ENCODE data around the gene LEMD1. TPM values are rescaled to one million over a fixed set of nuclear protein-coding genes. Genes with fewer than 3 reads are reported as not detected.
A peak's percentile ranks its signal among the peaks of the same experiment; 100 is the strongest.
"Not testable (repeated sequence)": the region's sequence is repeated elsewhere in the genome, so short reads cannot be mapped to it uniquely, and the experiment has no call there.

Gene LEMD1
- total RNA-seq, 1 experiment from 2014 or later, result 15.0 TPM

DNA sequence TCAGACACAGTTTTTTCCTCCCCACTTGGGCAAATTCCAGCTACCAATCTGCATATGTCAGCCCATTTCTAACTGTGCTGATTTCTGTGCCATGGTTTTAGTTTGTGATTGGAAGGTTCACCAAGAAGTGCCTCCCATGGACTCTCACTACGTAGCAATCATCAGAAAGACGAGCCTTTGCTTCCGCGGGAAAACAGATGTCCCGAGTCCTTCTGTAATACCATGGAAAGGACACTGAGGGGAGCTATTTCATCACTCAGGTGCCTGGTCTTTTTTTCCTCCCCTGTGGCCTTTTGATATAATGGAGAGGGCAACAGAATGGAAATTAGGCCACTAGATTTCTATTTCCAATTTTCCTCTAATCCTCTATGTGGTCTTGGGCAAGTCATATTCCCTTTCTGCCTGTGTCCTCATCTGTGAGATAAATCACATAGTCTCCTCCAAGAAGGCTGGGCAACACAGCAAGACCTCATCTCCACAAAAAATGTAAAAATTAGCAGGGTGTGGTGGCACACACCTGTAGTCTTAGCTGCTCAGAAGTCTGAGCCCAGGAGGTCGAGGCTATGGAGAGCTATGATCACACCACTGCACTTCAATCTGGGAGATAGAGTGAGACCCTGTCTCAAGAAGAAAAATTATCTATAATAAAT lies 24.8 kb downstream of the LEMD1 start:
- peak; percentile 91 for DNase-seq (ENCODE audit: low spot score)
- in situ Hi-C loops (cut with HindIII; ENCODE audit: low sequenced_read_pairs), result no loop called here

DNA sequence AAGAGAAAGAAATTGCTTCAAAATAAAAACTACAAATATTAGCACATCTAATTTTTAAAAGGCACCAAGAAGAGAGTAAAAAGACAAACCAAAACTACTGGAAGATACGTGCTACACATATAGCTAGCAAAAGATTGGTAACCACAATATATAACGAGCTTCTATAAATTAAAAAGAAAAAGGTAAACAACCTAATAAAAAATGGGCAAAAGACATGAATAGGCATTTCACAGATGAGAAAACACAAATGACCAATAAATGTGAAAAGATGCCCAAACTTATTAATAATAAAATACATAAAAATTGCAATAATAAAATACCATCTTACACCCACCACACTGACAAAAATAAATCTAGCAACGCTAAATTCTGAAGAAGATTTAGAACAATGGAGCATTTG lies 26.2 kb downstream of the LEMD1 start:
- in situ Hi-C loops (cut with HindIII; ENCODE audit: low sequenced_read_pairs), result no loop called here
- DNase-seq (ENCODE audit: low spot score), result no peak

- in situ Hi-C loops (cut with HindIII; ENCODE audit: low sequenced_read_pairs), result no loop called here
Observed at GRCh38 chr1:205392650-205393049, 29.2 kb downstream of the LEMD1 start.

GRCh38 chr1:205391386-205391785 lies 30.5 kb downstream of the LEMD1 start:
- in situ Hi-C loops (cut with HindIII; ENCODE audit: low sequenced_read_pairs), result no loop called here
- no peak for DNase-seq (ENCODE audit: low spot score)

More at GRCh38 chr1:205392650-205393049, 29.2 kb downstream of the LEMD1 start:
- no peak for DNase-seq (ENCODE audit: low spot score)

GRCh38 chr1:205387845-205388244 lies 34.0 kb downstream of the LEMD1 start:
- DNase-seq (ENCODE audit: low spot score), result no peak
- in situ Hi-C loops (cut with HindIII; ENCODE audit: low sequenced_read_pairs), result no loop called here

GRCh38 chr1:205382990-205383389 lies 38.9 kb downstream of the LEMD1 start:
- DNase-seq (ENCODE audit: low spot score); in situ Hi-C loops (cut with HindIII; ENCODE audit: low sequenced_read_pairs): not testable (repeated sequence)

- DNase-seq (ENCODE audit: low spot score), result no peak
- in situ Hi-C loops (cut with HindIII; ENCODE audit: low sequenced_read_pairs), result no loop called here
Observed at GRCh38 chr1:205382561-205382960, 39.3 kb downstream of the LEMD1 start.

- no peak for DNase-seq (ENCODE audit: low spot score)
- in situ Hi-C loops (cut with HindIII; ENCODE audit: low sequenced_read_pairs), result no loop called here
Observed at GRCh38 chr1:205381305-205381704, 40.6 kb downstream of the LEMD1 start.

DNA sequence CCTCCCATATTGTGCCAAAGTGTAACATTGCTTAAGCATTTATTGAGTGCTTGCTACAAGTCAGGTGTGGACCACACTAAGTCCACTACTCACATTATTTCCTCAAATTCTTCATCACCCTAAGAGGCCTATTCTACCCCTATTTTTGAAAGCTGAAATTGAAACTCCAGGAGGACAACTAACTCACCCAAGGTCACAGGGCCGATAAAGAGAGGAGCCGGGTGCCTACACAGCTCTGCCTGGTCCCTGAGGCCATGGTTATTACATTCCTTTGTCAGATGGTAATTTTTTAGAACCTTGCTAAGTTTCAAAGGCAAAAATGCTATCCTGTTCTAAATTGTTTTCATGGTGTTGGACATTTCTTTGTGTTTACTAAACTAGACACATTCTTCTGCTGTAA lies 41.0 kb downstream of the LEMD1 start:
- DNase-seq (ENCODE audit: low spot score), result no peak
- in situ Hi-C loops (cut with HindIII; ENCODE audit: low sequenced_read_pairs), result no loop called here

DNA sequence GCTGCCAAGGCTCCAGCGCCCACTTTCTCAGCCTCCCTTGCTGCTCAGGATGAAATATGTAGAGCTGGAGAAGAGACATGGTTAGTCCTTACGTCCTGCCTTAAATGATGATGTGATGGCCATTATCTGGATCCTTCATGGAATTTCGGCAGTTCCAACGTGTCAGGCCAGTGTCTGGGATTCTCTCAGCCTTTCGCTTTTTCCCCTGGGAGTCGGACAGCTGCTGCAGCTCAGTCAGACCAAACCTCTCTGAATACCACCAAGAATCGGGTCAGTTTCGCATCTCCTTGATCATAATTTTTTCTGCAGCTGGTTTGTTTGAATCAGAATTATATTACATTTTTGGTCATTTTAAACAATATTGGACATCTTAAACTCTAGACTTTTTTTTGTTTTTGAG lies 42.8 kb downstream of the LEMD1 start:
- in situ Hi-C loops (cut with HindIII; ENCODE audit: low sequenced_read_pairs), result no loop called here
- no peak for DNase-seq (ENCODE audit: low spot score)

- in situ Hi-C loops (cut with HindIII; ENCODE audit: low sequenced_read_pairs), result no loop called here
Observed at GRCh38 chr1:205377355-205377754, 44.5 kb downstream of the LEMD1 start.

DNA sequence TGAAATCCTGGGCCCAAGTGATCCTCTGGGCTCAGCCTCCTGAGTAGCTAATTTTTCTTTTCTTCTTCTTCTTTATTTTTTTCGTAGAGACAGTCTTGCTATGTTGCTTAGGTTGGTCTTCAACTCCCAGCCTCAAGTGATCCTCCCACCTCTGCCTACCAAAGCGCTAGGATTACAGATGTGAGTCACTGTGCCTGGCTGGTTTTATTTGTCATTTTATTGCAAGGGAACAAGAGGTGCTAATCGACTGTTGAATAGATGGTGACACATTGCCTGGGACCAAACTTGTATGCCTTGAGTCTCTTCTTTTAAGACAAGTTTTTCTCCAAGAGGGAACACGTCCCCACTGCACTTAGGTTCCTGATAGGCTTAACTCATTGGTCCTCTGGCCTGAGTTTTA lies 45.1 kb downstream of the LEMD1 start:
- in situ Hi-C loops (cut with HindIII; ENCODE audit: low sequenced_read_pairs), result no loop called here
- DNase-seq (ENCODE audit: low spot score), result no peak

More at GRCh38 chr1:205377355-205377754, 44.5 kb downstream of the LEMD1 start:
- no peak for DNase-seq (ENCODE audit: low spot score)

DNA sequence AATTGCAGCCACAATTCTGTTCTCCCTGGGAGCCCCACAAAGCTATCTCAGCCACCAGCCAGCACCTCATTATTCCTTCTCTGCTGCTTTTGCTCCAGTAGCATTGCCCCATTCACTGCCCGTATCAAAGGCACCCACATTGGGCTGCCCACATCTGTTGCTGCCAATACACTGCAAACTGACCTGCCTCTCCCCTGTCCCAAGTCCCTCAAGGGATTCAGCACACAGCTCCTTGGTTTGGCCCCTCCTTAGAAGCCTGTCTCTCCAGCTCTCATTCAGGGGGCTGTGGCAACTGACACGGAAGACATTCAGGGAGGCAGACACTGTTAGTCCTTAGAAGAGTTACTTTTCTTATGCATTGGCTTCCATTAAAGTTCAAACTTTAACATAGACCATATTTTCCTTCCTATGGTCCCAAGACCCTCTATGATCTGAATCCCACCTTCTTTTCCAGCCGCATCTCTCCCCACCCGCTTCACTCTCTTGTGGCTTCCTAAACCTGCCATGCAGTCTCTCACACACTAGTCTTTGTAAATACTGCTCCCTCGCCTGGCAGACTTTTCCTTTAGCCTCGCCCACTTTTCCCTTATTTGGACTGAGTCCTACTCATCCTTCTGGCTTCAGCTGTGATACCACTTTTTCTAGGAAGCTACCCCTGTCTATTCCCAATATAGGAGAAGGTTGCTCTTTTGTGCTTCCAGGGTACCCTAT lies 45.9 kb downstream of the LEMD1 start:
- in situ Hi-C loops (cut with HindIII; ENCODE audit: low sequenced_read_pairs), result no loop called here
- peak; percentile 41 for DNase-seq (ENCODE audit: low spot score)

- in situ Hi-C loops (cut with HindIII; ENCODE audit: low sequenced_read_pairs), result no loop called here
Observed at GRCh38 chr1:205374210-205375078, 47.4 kb downstream of the LEMD1 start.

GRCh38 chr1:205373798-205374175 lies 48.1 kb downstream of the LEMD1 start:
- in situ Hi-C loops (cut with HindIII; ENCODE audit: low sequenced_read_pairs), result no loop called here
- DNase-seq (ENCODE audit: low spot score), result no peak

More at GRCh38 chr1:205374210-205375078, 47.4 kb downstream of the LEMD1 start:
- no peak for DNase-seq (ENCODE audit: low spot score)

DNA sequence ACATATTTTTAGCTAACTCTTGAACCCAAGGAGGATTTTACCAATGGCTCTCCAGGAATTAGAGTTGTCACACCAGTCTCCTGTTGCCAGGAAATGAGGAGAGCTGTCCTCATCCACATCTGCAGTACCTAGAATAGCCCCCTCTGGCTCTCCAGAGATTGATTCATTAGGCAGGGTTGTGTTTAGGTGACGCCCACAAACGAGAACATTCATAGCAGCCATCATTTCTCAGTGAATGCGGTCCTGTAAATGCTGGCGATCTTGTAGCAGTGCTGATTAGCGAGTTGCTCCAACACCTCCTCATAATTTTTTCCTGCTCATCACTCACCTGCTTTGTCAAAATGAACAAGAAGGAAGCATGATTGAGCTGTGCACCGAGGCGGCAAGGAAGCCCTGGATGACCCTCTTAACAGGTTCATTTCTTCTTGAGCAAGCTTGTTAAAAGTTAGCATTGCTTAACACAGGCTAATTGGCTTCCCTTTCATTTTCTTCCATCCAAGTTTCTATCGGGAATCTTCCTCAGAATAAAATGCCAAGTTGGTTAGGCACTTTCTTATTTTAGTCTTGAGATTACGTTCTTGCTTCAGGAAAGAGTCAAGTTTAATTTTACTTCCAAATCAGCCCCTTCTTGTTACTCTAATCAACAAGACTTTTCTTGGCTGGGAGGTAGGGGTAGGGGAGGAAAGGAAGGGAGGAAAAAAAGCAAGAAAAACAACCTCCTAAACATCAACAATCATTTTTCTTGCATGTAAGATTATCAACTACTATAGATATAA lies 48.6 kb downstream of the LEMD1 start:
- in situ Hi-C loops (cut with HindIII; ENCODE audit: low sequenced_read_pairs), result no loop called here
- no peak for DNase-seq (ENCODE audit: low spot score)

DNA sequence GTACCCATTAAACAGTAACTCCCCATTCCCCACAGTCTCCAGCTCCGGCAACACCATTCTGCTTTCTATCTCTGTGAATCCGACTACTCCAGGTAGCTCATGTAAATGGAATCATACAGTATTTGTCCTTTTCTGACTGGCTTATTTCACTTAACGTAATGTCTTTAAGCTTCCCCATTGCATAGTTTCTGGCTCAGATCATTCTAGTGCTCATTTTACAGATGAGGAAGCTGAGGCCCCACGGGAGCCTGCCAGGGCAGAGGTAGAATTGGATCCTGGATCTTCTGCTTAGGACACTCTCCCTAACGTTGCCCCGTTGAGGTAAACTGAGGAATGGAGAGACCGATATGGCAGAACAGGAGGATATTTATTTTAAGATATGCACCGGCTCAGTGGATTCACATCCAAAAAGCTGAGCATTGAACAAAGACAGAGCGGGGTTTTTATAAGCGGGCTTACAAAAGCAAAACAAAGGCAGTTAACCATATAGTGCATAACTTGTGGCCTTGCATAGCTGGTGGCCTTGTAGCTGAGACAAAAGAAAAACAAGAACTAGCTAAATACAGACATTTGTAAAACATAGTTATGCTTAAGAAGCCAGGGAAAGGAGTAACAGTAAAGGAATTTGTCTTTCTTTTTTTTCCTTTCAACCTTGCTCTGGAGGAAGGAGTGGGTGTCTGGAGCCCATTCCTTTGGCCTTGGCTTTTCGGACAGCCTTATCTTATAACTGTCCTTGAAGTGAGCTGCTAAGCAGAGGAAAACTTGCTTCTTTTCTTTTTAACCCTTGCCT lies 49.8 kb downstream of the LEMD1 start:
- in situ Hi-C loops (cut with HindIII; ENCODE audit: low sequenced_read_pairs), result no loop called here
- no peak for DNase-seq (ENCODE audit: low spot score)

GRCh38 chr1:205370780-205371179 lies 51.1 kb downstream of the LEMD1 start:
- DNase-seq (ENCODE audit: low spot score), result no peak
- in situ Hi-C loops (cut with HindIII; ENCODE audit: low sequenced_read_pairs), result no loop called here

Data from G401 (cell line).